Neural cell (in vitro differentiated cells): ENCODE results near the gene ZC3H11A. TPM values are rescaled to one million over a fixed set of nuclear protein-coding genes. Genes with fewer than 3 reads are reported as not detected.

Source experiments
- H2AFZ ChIP-seq: fragments of 200-600, 300-800 bp; sonication (generic), shearing (Covaris generic); 2 replicates; pipeline ENCODE4 v1.6.0; 2014; ENCODE audit warnings: low read depth, mild to moderate bottlenecking, antibody characterized with exemption, low read length, moderate library complexity
- H3F3A ChIP-seq: fragments of 200-600 bp; shearing (Covaris generic); 2 replicates; pipeline ENCODE4 v1.6.1; 2016; ENCODE audit warnings: mild to moderate bottlenecking, moderate library complexity, mixed read lengths, antibody characterized with exemption, low read length; ENCODE audit not compliant: insufficient read depth, poor library complexity, severe bottlenecking
- H3K27ac ChIP-seq: fragments of 200-600, 300-800 bp; sonication (generic), shearing (Covaris generic); 2 replicates; pipeline ENCODE4 v1.5.1; 2014; ENCODE audit warnings: mild to moderate bottlenecking, low read length, moderate library complexity
- H3K27me3 ChIP-seq: fragments of 300-800, 200-600 bp; sonication (generic), shearing (Covaris generic); 2 replicates; pipeline ENCODE4 v1.6.0; 2014; ENCODE audit warnings: mild to moderate bottlenecking, low read depth, low read length, moderate library complexity; ENCODE audit not compliant: insufficient read depth
- H3K36me3 ChIP-seq: fragments of 300-800, 200-600 bp; sonication (generic), shearing (Covaris generic); 2 replicates; pipeline ENCODE4 v1.5.1; 2014; ENCODE audit warnings: mild to moderate bottlenecking, antibody characterized with exemption, low read length, moderate library complexity; ENCODE audit not compliant: insufficient read depth
- H3K4me2 ChIP-seq: fragments of 300-800, 200-600 bp; sonication (generic), shearing (Covaris generic); 2 replicates; pipeline ENCODE4 v1.6.0; 2014; ENCODE audit warnings: mild to moderate bottlenecking, low read length
- H3K4me3 ChIP-seq: fragments of 300-800, 200-600 bp; sonication (generic), shearing (Covaris generic); 2 replicates; pipeline ENCODE4 v1.5.1; 2014; ENCODE audit warnings: mild to moderate bottlenecking, low read length, moderate library complexity
- H3K79me2 ChIP-seq: fragments of 200-600 bp; shearing (Covaris generic); replicated peaks from 2 replicates; pipeline ENCODE4 v1.6.0; 2014; ENCODE audit warnings: mild to moderate bottlenecking, low read length, moderate library complexity; ENCODE audit not compliant: insufficient read depth
- H3K9ac ChIP-seq: fragments of 300-800, 200-600 bp; sonication (generic), shearing (Covaris generic); 2 replicates; pipeline ENCODE4 v1.6.1; 2016; ENCODE audit warnings: mild to moderate bottlenecking, low read length, mixed read lengths
- H3K9me2 ChIP-seq: fragments of 200-600 bp; shearing (Covaris generic); 2 replicates; pipeline ENCODE4 v1.6.1; 2016; ENCODE audit warnings: mild to moderate bottlenecking, low read length, mixed read lengths; ENCODE audit not compliant: insufficient read depth
- H3K9me3 ChIP-seq: fragments of 200-600, 300-800 bp; sonication (generic), shearing (Covaris generic); 2 replicates; pipeline ENCODE4 v1.6.1; 2016; ENCODE audit warnings: mild to moderate bottlenecking, mixed run types, low read length, moderate library complexity, mixed read lengths
- H4K20me1 ChIP-seq: fragments of 200-600 bp; shearing (Covaris generic); 2 replicates; pipeline ENCODE4 v1.6.1; 2016; ENCODE audit warnings: mild to moderate bottlenecking, mixed run types; ENCODE audit not compliant: insufficient read depth
- EP300 ChIP-seq: fragments of 450-650 bp; conservative IDR thresholded peaks from 2 replicates; pipeline ENCODE4 v1.6.1; 2014; ENCODE audit warnings: antibody characterized with exemption, mild to moderate bottlenecking, moderate library complexity; ENCODE audit not compliant: poor library complexity, severe bottlenecking
- EZH2 ChIP-seq: fragments of 200-600, 300-800 bp; shearing (Covaris generic), sonication (generic); IDR thresholded peaks from 2 replicates; pipeline ENCODE4 v1.6.1; 2014; ENCODE audit warnings: antibody characterized with exemption, low read length, borderline replicate concordance, mild to moderate bottlenecking; ENCODE audit not compliant: insufficient read depth, poor library complexity, severe bottlenecking
- MXI1 ChIP-seq: fragments of 450-650 bp; conservative IDR thresholded peaks from 2 replicates; pipeline ENCODE4 v1.6.1; 2014; ENCODE audit warnings: antibody characterized with exemption, mild to moderate bottlenecking; ENCODE audit not compliant: poor library complexity, severe bottlenecking
- POLR2AphosphoS5 ChIP-seq: IDR thresholded peaks from 2 replicates; pipeline ENCODE4 v1.6.1; 2012
- RAD21 ChIP-seq: fragments of 450-650 bp; conservative IDR thresholded peaks from 2 replicates; pipeline ENCODE4 v1.6.1; 2014; ENCODE audit warnings: antibody characterized with exemption, mild to moderate bottlenecking, moderate library complexity
- SMC3 ChIP-seq: fragments of 450-650 bp; conservative IDR thresholded peaks from 2 replicates; pipeline ENCODE4 v1.6.1; 2014; ENCODE audit warnings: antibody characterized with exemption, mild to moderate bottlenecking, moderate library complexity; ENCODE audit not compliant: poor library complexity
- TAF1 ChIP-seq: IDR thresholded peaks from 2 replicates; pipeline ENCODE4 v1.6.1; 2012; ENCODE audit warnings: low read depth
- polyA plus RNA-seq: library from polyadenylated mRNA; depleted of rRNA; stranded (reverse); fragments of >200 nt; gene quantifications from 2 replicates; pipeline ENCODE4 v1.2.3, GENCODE V29; 2014
- TF ChIP-seq, protein P1 (sequence below): fragments of 450-650 bp; IDR thresholded peaks from 2 replicates; pipeline ENCODE4 v1.5.1; 2014; ENCODE audit warnings: antibody characterized with exemption, mild to moderate bottlenecking, moderate library complexity; ENCODE audit not compliant: poor library complexity, severe bottlenecking
- TF ChIP-seq, protein P2 (sequence below): IDR thresholded peaks from 2 replicates; pipeline ENCODE4 v1.6.1; 2012; ENCODE audit warnings: borderline replicate concordance

The ZC3H11A gene
- polyA plus RNA-seq, 1 donor from 2014 or later: 210 TPM

DNA sequence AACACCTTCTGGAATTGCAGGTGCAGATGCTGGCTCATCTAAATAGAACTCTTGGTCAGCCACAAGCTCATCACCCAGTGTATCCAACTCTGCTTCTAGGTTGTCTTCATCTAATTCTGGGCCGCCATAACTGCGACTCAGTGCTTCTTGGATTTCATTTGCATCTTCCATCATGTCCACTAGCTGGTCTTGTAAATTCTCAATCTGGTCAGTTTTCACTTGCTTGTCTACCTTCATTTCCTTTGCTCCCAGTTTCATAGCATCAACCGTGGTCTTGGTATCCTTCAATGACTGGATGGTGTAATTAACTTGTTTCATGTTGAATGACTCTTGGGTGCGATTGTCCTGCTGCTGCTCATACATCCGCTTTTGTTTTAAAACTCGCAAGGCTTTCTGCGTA lies 10.3 kb downstream of the ZC3H11A start:
- H3K4me2 ChIP-seq: no peak overlapping the region
- TF ChIP-seq POLR2AphosphoS5: no peak
- TF ChIP-seq SMC3: no peak
- no peak for TF ChIP-seq RAD21
- TF ChIP-seq EP300: no peak
- TF ChIP-seq, protein P1, sequence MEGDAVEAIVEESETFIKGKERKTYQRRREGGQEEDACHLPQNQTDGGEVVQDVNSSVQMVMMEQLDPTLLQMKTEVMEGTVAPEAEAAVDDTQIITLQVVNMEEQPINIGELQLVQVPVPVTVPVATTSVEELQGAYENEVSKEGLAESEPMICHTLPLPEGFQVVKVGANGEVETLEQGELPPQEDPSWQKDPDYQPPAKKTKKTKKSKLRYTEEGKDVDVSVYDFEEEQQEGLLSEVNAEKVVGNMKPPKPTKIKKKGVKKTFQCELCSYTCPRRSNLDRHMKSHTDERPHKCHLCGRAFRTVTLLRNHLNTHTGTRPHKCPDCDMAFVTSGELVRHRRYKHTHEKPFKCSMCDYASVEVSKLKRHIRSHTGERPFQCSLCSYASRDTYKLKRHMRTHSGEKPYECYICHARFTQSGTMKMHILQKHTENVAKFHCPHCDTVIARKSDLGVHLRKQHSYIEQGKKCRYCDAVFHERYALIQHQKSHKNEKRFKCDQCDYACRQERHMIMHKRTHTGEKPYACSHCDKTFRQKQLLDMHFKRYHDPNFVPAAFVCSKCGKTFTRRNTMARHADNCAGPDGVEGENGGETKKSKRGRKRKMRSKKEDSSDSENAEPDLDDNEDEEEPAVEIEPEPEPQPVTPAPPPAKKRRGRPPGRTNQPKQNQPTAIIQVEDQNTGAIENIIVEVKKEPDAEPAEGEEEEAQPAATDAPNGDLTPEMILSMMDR: no peak
- no peak for TF ChIP-seq MXI1
- H3K36me3 ChIP-seq: peaks cover 7% of the 10 kb centered on the region
- no peaks in the 10 kb centered on the region for H3K9me2 ChIP-seq
- no peak overlapping the region for H3K4me3 ChIP-seq
- H2AFZ ChIP-seq: no peak overlapping the region
- H3K27me3 ChIP-seq: no peaks in the 10 kb centered on the region
- H3F3A ChIP-seq: no peaks in the 10 kb centered on the region
- H3K27ac ChIP-seq: no peak overlapping the region
- no peaks in the 10 kb centered on the region for H4K20me1 ChIP-seq
- no peaks in the 10 kb centered on the region for H3K9me3 ChIP-seq
- peaks cover 49% of the 10 kb centered on the region for H3K79me2 ChIP-seq
- no peak overlapping the region for H3K9ac ChIP-seq

DNA sequence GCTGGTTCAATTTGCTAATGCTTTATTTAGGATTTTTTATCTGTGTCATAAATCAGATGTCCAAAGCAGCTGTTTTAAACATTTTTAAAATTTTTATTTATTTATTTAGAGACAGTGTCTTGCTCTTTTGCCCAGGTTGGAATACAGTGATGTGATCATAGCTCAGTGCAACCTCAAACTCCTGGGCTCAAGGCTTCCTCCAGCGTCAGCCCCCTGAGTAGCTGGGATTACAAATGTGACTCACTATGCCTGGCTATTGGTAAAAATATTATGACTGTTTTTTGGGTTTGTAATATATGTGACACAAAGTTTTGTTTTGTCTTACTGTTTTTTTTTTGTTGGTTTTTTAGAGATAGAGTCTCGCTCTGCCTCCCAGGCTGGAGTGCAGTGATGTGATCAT lies 11.8 kb downstream of the ZC3H11A start:
- Histone ChIP-seq H3K27ac (no peak overlapping the region), H3K9me3 (no peaks in the 10 kb centered on the region), H3K27me3 (no peaks in the 10 kb centered on the region), H3K36me3 (peaks cover 7% of the 10 kb centered on the region), H4K20me1 (no peaks in the 10 kb centered on the region), H3K79me2 (peaks cover 44% of the 10 kb centered on the region), H3K9me2 (no peaks in the 10 kb centered on the region), H3K4me3 (no peak overlapping the region), H3F3A (no peaks in the 10 kb centered on the region), H3K9ac (no peak overlapping the region), H2AFZ (no peak overlapping the region), H3K4me2 (no peak overlapping the region)
- TF ChIP-seq TAF1: no peak
- TF ChIP-seq POLR2AphosphoS5: no peak
- TF ChIP-seq, protein P1: no peak
- TF ChIP-seq SMC3: no peak
- no peak for TF ChIP-seq EZH2
- TF ChIP-seq RAD21: no peak

DNA sequence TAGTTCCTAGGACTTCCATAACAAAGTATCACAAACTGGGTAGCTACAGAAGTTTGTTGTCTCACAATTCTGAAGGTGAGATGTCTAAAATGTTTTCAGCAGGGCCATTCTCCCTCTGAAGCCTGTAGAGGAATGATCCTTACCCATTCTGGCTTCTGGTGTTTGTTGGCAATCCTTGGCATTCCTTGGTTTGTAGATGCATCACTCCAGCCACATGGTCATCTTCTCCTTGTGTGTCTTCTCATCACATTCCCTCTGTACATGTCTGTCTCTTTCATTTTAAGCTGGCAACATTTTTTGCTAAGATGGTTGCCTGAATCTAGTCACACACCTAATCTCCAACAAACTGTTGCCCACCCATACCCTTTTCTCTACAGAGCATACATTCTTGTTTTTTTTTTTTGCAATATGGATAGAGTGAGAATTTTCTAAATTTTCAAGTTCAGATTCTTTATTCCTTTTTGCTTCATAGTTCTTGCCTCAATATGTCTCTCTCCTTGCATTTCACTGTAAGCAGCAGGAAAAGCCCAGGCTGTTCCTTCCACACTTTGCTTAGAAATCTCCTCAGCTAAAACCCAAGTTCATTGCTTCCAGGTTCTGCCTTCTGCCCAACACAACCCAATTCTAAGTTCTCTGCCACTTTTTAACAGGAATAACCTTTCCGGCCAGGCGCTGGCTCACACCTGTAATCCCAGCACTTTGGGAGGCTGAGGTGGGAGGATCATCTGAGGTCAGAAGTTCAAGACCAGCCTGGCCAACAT lies 18.3 kb downstream of the ZC3H11A start:
- Histone ChIP-seq H3K4me3 (no peak overlapping the region), H3K9me2 (no peaks in the 10 kb centered on the region), H3K9me3 (no peaks in the 10 kb centered on the region), H3F3A (no peaks in the 10 kb centered on the region), H3K4me2 (no peak overlapping the region), H3K79me2 (peaks cover 10% of the 10 kb centered on the region), H3K27ac (no peak overlapping the region), H3K9ac (no peak overlapping the region), H3K36me3 (no peaks in the 10 kb centered on the region), H4K20me1 (no peaks in the 10 kb centered on the region), H2AFZ (no peak overlapping the region), H3K27me3 (no peaks in the 10 kb centered on the region)
- TF ChIP-seq RAD21 (no peak), POLR2AphosphoS5 (no peak), SMC3 (no peak), MXI1 (no peak), EZH2 (no peak), TAF1 (no peak), EP300 (no peak)
- TF ChIP-seq, protein P1: no peak
- TF ChIP-seq, protein P2, sequence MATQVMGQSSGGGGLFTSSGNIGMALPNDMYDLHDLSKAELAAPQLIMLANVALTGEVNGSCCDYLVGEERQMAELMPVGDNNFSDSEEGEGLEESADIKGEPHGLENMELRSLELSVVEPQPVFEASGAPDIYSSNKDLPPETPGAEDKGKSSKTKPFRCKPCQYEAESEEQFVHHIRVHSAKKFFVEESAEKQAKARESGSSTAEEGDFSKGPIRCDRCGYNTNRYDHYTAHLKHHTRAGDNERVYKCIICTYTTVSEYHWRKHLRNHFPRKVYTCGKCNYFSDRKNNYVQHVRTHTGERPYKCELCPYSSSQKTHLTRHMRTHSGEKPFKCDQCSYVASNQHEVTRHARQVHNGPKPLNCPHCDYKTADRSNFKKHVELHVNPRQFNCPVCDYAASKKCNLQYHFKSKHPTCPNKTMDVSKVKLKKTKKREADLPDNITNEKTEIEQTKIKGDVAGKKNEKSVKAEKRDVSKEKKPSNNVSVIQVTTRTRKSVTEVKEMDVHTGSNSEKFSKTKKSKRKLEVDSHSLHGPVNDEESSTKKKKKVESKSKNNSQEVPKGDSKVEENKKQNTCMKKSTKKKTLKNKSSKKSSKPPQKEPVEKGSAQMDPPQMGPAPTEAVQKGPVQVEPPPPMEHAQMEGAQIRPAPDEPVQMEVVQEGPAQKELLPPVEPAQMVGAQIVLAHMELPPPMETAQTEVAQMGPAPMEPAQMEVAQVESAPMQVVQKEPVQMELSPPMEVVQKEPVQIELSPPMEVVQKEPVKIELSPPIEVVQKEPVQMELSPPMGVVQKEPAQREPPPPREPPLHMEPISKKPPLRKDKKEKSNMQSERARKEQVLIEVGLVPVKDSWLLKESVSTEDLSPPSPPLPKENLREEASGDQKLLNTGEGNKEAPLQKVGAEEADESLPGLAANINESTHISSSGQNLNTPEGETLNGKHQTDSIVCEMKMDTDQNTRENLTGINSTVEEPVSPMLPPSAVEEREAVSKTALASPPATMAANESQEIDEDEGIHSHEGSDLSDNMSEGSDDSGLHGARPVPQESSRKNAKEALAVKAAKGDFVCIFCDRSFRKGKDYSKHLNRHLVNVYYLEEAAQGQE: no peak
